Measurements from ENCODE around the gene RBBP7. TPM values are rescaled to one million over a fixed set of nuclear protein-coding genes. Genes with fewer than 3 reads are reported as not detected.

RBBP7 gene
- total RNA-seq, 1 donor from 2014 or later, result 325 TPM

- H3K27ac Mint-ChIP-seq (ENCODE audit: unreplicated experiment), result no peak overlapping the region
Observed at GRCh38 chrX:16851827-16852226, 18.3 kb downstream of the RBBP7 start.

GRCh38 chrX:16851421-16851820 is 18.7 kb downstream of the RBBP7 start:
- H3K4me1 Mint-ChIP-seq, result peaks cover 13% of the 10 kb centered on the region
- H3K4me3 Mint-ChIP-seq, result no peak overlapping the region
- H3K9me3 Mint-ChIP-seq, result no peaks in the 10 kb centered on the region
- peaks cover 34% of the 10 kb centered on the region for H3K36me3 Mint-ChIP-seq (ENCODE audit: low read depth)
- H3K27ac Mint-ChIP-seq (ENCODE audit: unreplicated experiment), result no peak overlapping the region
- DNase-seq (ENCODE audit: low read depth, low spot score), result no peak
- TF ChIP-seq, protein P1, sequence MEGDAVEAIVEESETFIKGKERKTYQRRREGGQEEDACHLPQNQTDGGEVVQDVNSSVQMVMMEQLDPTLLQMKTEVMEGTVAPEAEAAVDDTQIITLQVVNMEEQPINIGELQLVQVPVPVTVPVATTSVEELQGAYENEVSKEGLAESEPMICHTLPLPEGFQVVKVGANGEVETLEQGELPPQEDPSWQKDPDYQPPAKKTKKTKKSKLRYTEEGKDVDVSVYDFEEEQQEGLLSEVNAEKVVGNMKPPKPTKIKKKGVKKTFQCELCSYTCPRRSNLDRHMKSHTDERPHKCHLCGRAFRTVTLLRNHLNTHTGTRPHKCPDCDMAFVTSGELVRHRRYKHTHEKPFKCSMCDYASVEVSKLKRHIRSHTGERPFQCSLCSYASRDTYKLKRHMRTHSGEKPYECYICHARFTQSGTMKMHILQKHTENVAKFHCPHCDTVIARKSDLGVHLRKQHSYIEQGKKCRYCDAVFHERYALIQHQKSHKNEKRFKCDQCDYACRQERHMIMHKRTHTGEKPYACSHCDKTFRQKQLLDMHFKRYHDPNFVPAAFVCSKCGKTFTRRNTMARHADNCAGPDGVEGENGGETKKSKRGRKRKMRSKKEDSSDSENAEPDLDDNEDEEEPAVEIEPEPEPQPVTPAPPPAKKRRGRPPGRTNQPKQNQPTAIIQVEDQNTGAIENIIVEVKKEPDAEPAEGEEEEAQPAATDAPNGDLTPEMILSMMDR (conservative IDR thresholded peaks at IDR 0.05), result no peak
- H3K27me3 Mint-ChIP-seq (ENCODE audit: low read depth), result no peaks in the 10 kb centered on the region

More at GRCh38 chrX:16851827-16852226, 18.3 kb downstream of the RBBP7 start:
- TF ChIP-seq, protein P1 (conservative IDR thresholded peaks at IDR 0.05), result no peak
- Mint-ChIP-seq H3K27me3 (ENCODE audit: low read depth) (no peaks in the 10 kb centered on the region), H3K4me1 (peaks cover 13% of the 10 kb centered on the region), H3K9me3 (peaks cover 2% of the 10 kb centered on the region), H3K36me3 (ENCODE audit: low read depth) (peaks cover 38% of the 10 kb centered on the region), H3K4me3 (no peak overlapping the region)
- no peak for DNase-seq (ENCODE audit: low read depth, low spot score)

- Mint-ChIP-seq H3K4me3 (no peak overlapping the region), H3K9me3 (no peaks in the 10 kb centered on the region), H3K27ac (ENCODE audit: unreplicated experiment) (no peak overlapping the region), H3K4me1 (peaks cover 11% of the 10 kb centered on the region), H3K36me3 (ENCODE audit: low read depth) (peaks cover 29% of the 10 kb centered on the region), H3K27me3 (ENCODE audit: low read depth) (no peaks in the 10 kb centered on the region)
- TF ChIP-seq, protein P1 (conservative IDR thresholded peaks at IDR 0.05), result no peak
- no peak for DNase-seq (ENCODE audit: low read depth, low spot score)
Observed at GRCh38 chrX:16848541-16848940, 21.6 kb downstream of the RBBP7 start.

DNA sequence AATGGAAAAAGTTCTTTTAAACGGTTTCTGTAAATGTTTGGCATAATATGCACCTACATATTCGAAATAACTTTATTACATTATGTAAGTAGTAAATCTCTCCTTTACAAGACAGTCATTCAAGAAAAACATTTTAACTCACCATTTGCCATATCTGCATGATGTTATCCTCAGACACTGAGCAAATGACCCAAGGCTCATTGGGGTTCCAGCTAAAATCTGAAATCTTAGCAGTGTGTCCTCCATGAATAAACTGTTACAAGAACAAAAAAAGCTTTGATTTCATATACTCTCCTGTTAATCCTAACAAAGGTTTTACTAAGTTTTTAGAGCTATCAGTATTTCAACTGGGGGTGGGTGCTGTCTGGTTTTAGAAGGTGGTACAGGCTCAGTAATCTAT is 24.5 kb downstream of the RBBP7 start:
- Mint-ChIP-seq H3K4me3 (no peak overlapping the region), H3K36me3 (ENCODE audit: low read depth) (peaks cover 37% of the 10 kb centered on the region), H3K27ac (ENCODE audit: unreplicated experiment) (no peak overlapping the region), H3K27me3 (ENCODE audit: low read depth) (no peaks in the 10 kb centered on the region), H3K4me1 (peaks cover 11% of the 10 kb centered on the region), H3K9me3 (no peaks in the 10 kb centered on the region)
- DNase-seq (ENCODE audit: low read depth, low spot score), result no peak
- TF ChIP-seq, protein P1 (conservative IDR thresholded peaks at IDR 0.05), result no peak

GRCh38 chrX:16843208-16843909 is 26.8 kb downstream of the RBBP7 start:
- H3K4me3 Mint-ChIP-seq, result no peak overlapping the region
- H3K27me3 Mint-ChIP-seq (ENCODE audit: low read depth), result no peaks in the 10 kb centered on the region
- peaks cover 31% of the 10 kb centered on the region for H3K36me3 Mint-ChIP-seq (ENCODE audit: low read depth)
- TF ChIP-seq, protein P1 (conservative IDR thresholded peaks at IDR 0.05), result no peak
- no peak overlapping the region for H3K27ac Mint-ChIP-seq (ENCODE audit: unreplicated experiment)
- DNase-seq (ENCODE audit: low read depth, low spot score), result no peak
- H3K4me1 Mint-ChIP-seq, result peaks cover 16% of the 10 kb centered on the region
- H3K9me3 Mint-ChIP-seq, result no peaks in the 10 kb centered on the region

All from neural crest cell (in vitro differentiated cells).